H1 (cell line): ENCODE measurements around the gene SPPL3. TPM values are rescaled to one million over a fixed set of nuclear protein-coding genes. Genes with fewer than 3 reads are reported as not detected.

ENCODE experiments used
- ATF2 ChIP-seq: IDR thresholded peaks from 2 replicates; pipeline ENCODE4 v1.6.1; 2012; ENCODE audit warnings: low read length, inconsistent platforms
- CBX5 ChIP-seq: fragments of 300-800, 300-1000 bp; sonication (generic); IDR thresholded peaks from 2 replicates; pipeline ENCODE4 v1.7.1; 2016; ENCODE audit warnings: antibody characterized with exemption, low read length, low read depth
- CHD7 ChIP-seq: fragments of 300-600 bp; sonication (generic); IDR thresholded peaks from 2 replicates; pipeline ENCODE4 v1.7.1; 2012; ENCODE audit warnings: low read length, moderate library complexity, mild to moderate bottlenecking, inconsistent platforms; ENCODE audit not compliant: insufficient replicate concordance
- EZH2 ChIP-seq: fragments of 200-600 bp; sonication (generic); IDR thresholded peaks from 2 replicates; pipeline ENCODE4 v1.7.1; 2012; ENCODE audit warnings: low read depth, mild to moderate bottlenecking, moderate library complexity, low read length, inconsistent platforms; ENCODE audit not compliant: severe bottlenecking
- NANOG ChIP-seq: IDR thresholded peaks from 2 replicates; pipeline ENCODE4 v1.6.1; 2011; ENCODE audit warnings: low read length, low read depth, mild to moderate bottlenecking, inconsistent platforms; ENCODE audit not compliant: insufficient read depth, poor library complexity, severe bottlenecking
- RXRA ChIP-seq: IDR thresholded peaks from 2 replicates; pipeline ENCODE4 v1.6.1; 2011; ENCODE audit warnings: low read depth, mild to moderate bottlenecking, low read length, moderate library complexity; ENCODE audit not compliant: insufficient read depth
- SIX5 ChIP-seq: IDR thresholded peaks from 2 replicates; pipeline ENCODE4 v1.6.1; 2011; ENCODE audit warnings: mild to moderate bottlenecking, low read depth, low read length
- SP4 ChIP-seq: IDR thresholded peaks from 2 replicates; pipeline ENCODE4 v1.6.1; 2012; ENCODE audit warnings: low read length, inconsistent platforms
- YY1 ChIP-seq: IDR thresholded peaks from 2 replicates; pipeline ENCODE4 v1.6.1; 2011; ENCODE audit warnings: low read depth, mild to moderate bottlenecking, low read length
- polyA plus RNA-seq, 7 experiments: library from polyadenylated mRNA; depleted of rRNA in 3 of 7; stranded (reverse) in 5 of 7; unstranded in 2 of 7; fragments of >200 nt in 5 of 7; fragments of 200-250 nt in 2 of 7; gene quantifications; 1 replicate in 5 of 7; 2 replicates in 1 of 7; 4 replicates in 1 of 7; pipeline versions ENCODE4 v1.2.1 to v1.2.3, GENCODE V29; 2011 to 2013; ENCODE audit warnings: missing spikeins in 2 of 7, mixed read lengths in 2 of 7
- total RNA-seq: library from RNA; stranded (reverse); fragmentation: NEBNext Ultra II Directional; extraction: Animal tissue kit (Norgen Biotek cat#: 25700); gene quantifications from 2 replicates; pipeline ENCODE4 v1.2.1, GENCODE V29; 2021

The SPPL3 gene
- total and polyA plus RNA-seq, 2 of the 8 experiments (the other 6 are each of a cell fraction or from before 2014, with no cell fraction given): 27.3 to 48.4 TPM

GRCh38 chr12:120851444-120851843 is 52.7 kb downstream of the SPPL3 start (continued):
- TF ChIP-seq CHD7 (no peak), EZH2 (no peak), ATF2 (no peak), NANOG (no peak), RXRA (no peak), SP4 (no peak), YY1 (no peak), SIX5 (no peak), CBX5 (no peak)
